Lower leg skin (tissue), 3 donors: ENCODE measurements around the gene PDE9A.

Experiments
- CTCF ChIP-seq, 3 donors: fragments of 450-650 bp; IDR thresholded peaks; one replicate each; pipeline ENCODE4 v1.5.1; 2016; ENCODE audit warnings: antibody characterized with exemption in 3 of 3, mild to moderate bottlenecking in 3 of 3, moderate library complexity in 2 of 3
- POLR2A ChIP-seq, 2 donors: fragments of 450-650 bp; IDR thresholded peaks; one replicate each; pipeline ENCODE4 v1.6.1; 2016 to 2017; ENCODE audit warnings: antibody characterized with exemption in 2 of 2, mild to moderate bottlenecking in 1 of 2, moderate library complexity in 1 of 2

GRCh38 chr21:42766739-42767560 is 113.5 kb downstream of the PDE9A start:
- no peak for TF ChIP-seq CTCF (IDR thresholded peaks at IDR 0.05)
- TF ChIP-seq POLR2A (IDR thresholded peaks at IDR 0.05): no peak
